ENCODE data around the gene USP6.
A peak's percentile ranks its signal among the peaks of the same experiment; 100 is the strongest.

Gene USP6

GRCh38 chr17:5179003-5179402 lies 63.2 kb downstream of the USP6 start:
- Histone ChIP-seq H3K9me3 (ENCODE audit: insufficient read depth, low read depth, low read length) (peaks cover 75% of the 10 kb centered on the region), H3K4me1 (ENCODE audit: insufficient read depth, low read length) (no peaks in the 10 kb centered on the region), H3K27me3 (ENCODE audit: insufficient read depth, low read length) (no peaks in the 10 kb centered on the region), H3K36me3 (ENCODE audit: insufficient read depth, low read length) (peaks cover 42% of the 10 kb centered on the region), H3K27ac (ENCODE audit: low read depth, low read length) (no peak overlapping the region), H3K4me3 (ENCODE audit: low read length) (no peak overlapping the region), H3K9ac (ENCODE audit: low read depth, low read length) (no peak overlapping the region)
- WGBS, result 97% methylated on average over 12 of the region's 12 CpGs

GRCh38 chr17:5181509-5182305 lies 65.9 kb downstream of the USP6 start:
- Histone ChIP-seq H3K27me3 (ENCODE audit: insufficient read depth, low read length) (no peaks in the 10 kb centered on the region), H3K9ac (ENCODE audit: low read depth, low read length) (no peak overlapping the region), H3K4me1 (ENCODE audit: insufficient read depth, low read length) (no peaks in the 10 kb centered on the region), H3K36me3 (ENCODE audit: insufficient read depth, low read length) (peaks cover 49% of the 10 kb centered on the region), H3K4me3 (ENCODE audit: low read length) (peak overlapping the region; percentile 26), H3K9me3 (ENCODE audit: insufficient read depth, low read depth, low read length) (peaks cover 96% of the 10 kb centered on the region), H3K27ac (ENCODE audit: low read depth, low read length) (no peak overlapping the region)
- 97% methylated on average over 7 of the region's 10 CpGs for WGBS

- Histone ChIP-seq H3K27me3 (ENCODE audit: insufficient read depth, low read length) (no peaks in the 10 kb centered on the region), H3K4me3 (ENCODE audit: low read length) (peak overlapping the region; percentile 22), H3K27ac (ENCODE audit: low read depth, low read length) (no peak overlapping the region), H3K9me3 (ENCODE audit: insufficient read depth, low read depth, low read length) (peaks cover 100% of the 10 kb centered on the region), H3K4me1 (ENCODE audit: insufficient read depth, low read length) (no peaks in the 10 kb centered on the region), H3K9ac (ENCODE audit: low read depth, low read length) (no peak overlapping the region), H3K36me3 (ENCODE audit: insufficient read depth, low read length) (peaks cover 58% of the 10 kb centered on the region)
- WGBS, result 100% methylated on average over 3 of the region's 6 CpGs
These were observed 67.0 kb downstream of the USP6 start for GRCh38 chr17:5182597-5183409.

- Histone ChIP-seq H3K9me3 (ENCODE audit: insufficient read depth, low read depth, low read length) (peaks cover 100% of the 10 kb centered on the region), H3K27ac (ENCODE audit: low read depth, low read length) (no peak overlapping the region), H3K9ac (ENCODE audit: low read depth, low read length) (no peak overlapping the region), H3K4me3 (ENCODE audit: low read length) (no peak overlapping the region; the same call in 1 of the 2 replicates), H3K4me1 (ENCODE audit: insufficient read depth, low read length) (no peaks in the 10 kb centered on the region), H3K36me3 (ENCODE audit: insufficient read depth, low read length) (peaks cover 64% of the 10 kb centered on the region), H3K27me3 (ENCODE audit: insufficient read depth, low read length) (no peaks in the 10 kb centered on the region)
These were observed 67.6 kb downstream of the USP6 start for GRCh38 chr17:5183410-5183793.

GRCh38 chr17:5184288-5184687 lies 68.5 kb downstream of the USP6 start:
- peaks cover 97% of the 10 kb centered on the region for H3K9me3 ChIP-seq (ENCODE audit: insufficient read depth, low read depth, low read length)
- peaks cover 71% of the 10 kb centered on the region for H3K36me3 ChIP-seq (ENCODE audit: insufficient read depth, low read length)

GRCh38 chr17:5191541-5192417 lies 75.9 kb downstream of the USP6 start, which contains the start of gene ZNF594:
Gene ZNF594 (minus strand): TSS chr17:5191868. CDS start chr17:5184256, 7,612 bp downstream.
- peak within 1 kb of the TSS; percentile 92 for H3K9ac ChIP-seq (ENCODE audit: low read depth, low read length)
- peak within 1 kb of the TSS; percentile 94 for H3K4me3 ChIP-seq (ENCODE audit: low read length)
- peaks cover 40% of the 10 kb centered on the region for H3K9me3 ChIP-seq (ENCODE audit: insufficient read depth, low read depth, low read length)
- peaks cover 35% of the 10 kb centered on the region for H3K36me3 ChIP-seq (ENCODE audit: insufficient read depth, low read length)
- 4% methylated on average over 82 of the region's 82 CpGs for WGBS
- peak within 1 kb of the TSS; percentile 78 for H3K27ac ChIP-seq (ENCODE audit: low read depth, low read length)
- H3K27me3 ChIP-seq (ENCODE audit: insufficient read depth, low read length), result no peaks in the 10 kb centered on the region
- no peaks in the 10 kb centered on the region for H3K4me1 ChIP-seq (ENCODE audit: insufficient read depth, low read length)

More at GRCh38 chr17:5184288-5184687, 68.5 kb downstream of the USP6 start:
- Histone ChIP-seq H3K9ac (ENCODE audit: low read depth, low read length) (no peak overlapping the region), H3K4me1 (ENCODE audit: insufficient read depth, low read length) (no peaks in the 10 kb centered on the region), H3K4me3 (ENCODE audit: low read length) (peak overlapping the region; percentile 21; the same call in 1 of the 2 replicates), H3K27ac (ENCODE audit: low read depth, low read length) (no peak overlapping the region), H3K27me3 (ENCODE audit: insufficient read depth, low read length) (no peaks in the 10 kb centered on the region)
- WGBS, result 93% methylated on average over 2 of the region's 2 CpGs

GRCh38 chr17:5194346-5194745 lies 78.5 kb downstream of the USP6 start:
- Histone ChIP-seq H3K27me3 (ENCODE audit: insufficient read depth, low read length) (no peaks in the 10 kb centered on the region), H3K4me3 (ENCODE audit: low read length) (no peak overlapping the region), H3K27ac (ENCODE audit: low read depth, low read length) (no peak overlapping the region), H3K9ac (ENCODE audit: low read depth, low read length) (no peak overlapping the region), H3K36me3 (ENCODE audit: insufficient read depth, low read length) (peaks cover 12% of the 10 kb centered on the region), H3K9me3 (ENCODE audit: insufficient read depth, low read depth, low read length) (peaks cover 17% of the 10 kb centered on the region), H3K4me1 (ENCODE audit: insufficient read depth, low read length) (no peaks in the 10 kb centered on the region)
- WGBS, result 92% methylated on average over 1 of the region's 2 CpGs

GRCh38 chr17:5198472-5198871 lies 82.6 kb downstream of the USP6 start:
- WGBS, result 96% methylated on average over 7 of the region's 7 CpGs
- Histone ChIP-seq H3K36me3 (ENCODE audit: insufficient read depth, low read length) (no peaks in the 10 kb centered on the region), H3K4me1 (ENCODE audit: insufficient read depth, low read length) (no peaks in the 10 kb centered on the region), H3K9me3 (ENCODE audit: insufficient read depth, low read depth, low read length) (no peaks in the 10 kb centered on the region), H3K27ac (ENCODE audit: low read depth, low read length) (no peak overlapping the region), H3K27me3 (ENCODE audit: insufficient read depth, low read length) (no peaks in the 10 kb centered on the region), H3K4me3 (ENCODE audit: low read length) (no peak overlapping the region), H3K9ac (ENCODE audit: low read depth, low read length) (no peak overlapping the region)

GRCh38 chr17:5200360-5200759 lies 84.5 kb downstream of the USP6 start:
- H3K27ac ChIP-seq (ENCODE audit: low read depth, low read length), result no peak overlapping the region
- no peaks in the 10 kb centered on the region for H3K27me3 ChIP-seq (ENCODE audit: insufficient read depth, low read length)
- H3K9me3 ChIP-seq (ENCODE audit: insufficient read depth, low read depth, low read length), result no peaks in the 10 kb centered on the region
- no peak overlapping the region for H3K9ac ChIP-seq (ENCODE audit: low read depth, low read length)
- no peak overlapping the region for H3K4me3 ChIP-seq (ENCODE audit: low read length)
- no peaks in the 10 kb centered on the region for H3K4me1 ChIP-seq (ENCODE audit: insufficient read depth, low read length)
- WGBS, result no CpG with 5 or more reads among the region's 2 CpGs
- H3K36me3 ChIP-seq (ENCODE audit: insufficient read depth, low read length), result no peaks in the 10 kb centered on the region

GRCh38 chr17:5201011-5201410 lies 85.2 kb downstream of the USP6 start:
- Histone ChIP-seq H3K27me3 (ENCODE audit: insufficient read depth, low read length) (no peaks in the 10 kb centered on the region), H3K36me3 (ENCODE audit: insufficient read depth, low read length) (no peaks in the 10 kb centered on the region), H3K9me3 (ENCODE audit: insufficient read depth, low read depth, low read length) (no peaks in the 10 kb centered on the region), H3K4me1 (ENCODE audit: insufficient read depth, low read length) (no peaks in the 10 kb centered on the region), H3K9ac (ENCODE audit: low read depth, low read length) (no peak overlapping the region), H3K4me3 (ENCODE audit: low read length) (no peak overlapping the region), H3K27ac (ENCODE audit: low read depth, low read length) (no peak overlapping the region)
- WGBS, result 95% methylated on average over 7 of the region's 8 CpGs
